GM19025 (cell line): ENCODE measurements around the gene KCNIP4.

ENCODE experiments used
- ATAC-seq: cut with Tn5 transposase; IDR thresholded peaks from one replicate; pipeline ENCODE4 v1.9.1; 2021; ENCODE audit warnings: mild to moderate bottlenecking, low read depth, moderate library complexity; ENCODE audit not compliant: unreplicated experiment

The KCNIP4 gene

GRCh38 chr4:21271439-21272052, 677.0 kb downstream of the KCNIP4 start:
- ATAC-seq: no peak

GRCh38 chr4:21248331-21248730, 700.2 kb downstream of the KCNIP4 start:
- ATAC-seq: no peak

GRCh38 chr4:21242163-21242562, 706.4 kb downstream of the KCNIP4 start:
- ATAC-seq: no peak

GRCh38 chr4:21226637-21227538, 721.7 kb downstream of the KCNIP4 start:
- ATAC-seq: no peak

GRCh38 chr4:21211846-21212245, 736.7 kb downstream of the KCNIP4 start:
- no peak for ATAC-seq

- no peak for ATAC-seq
These were observed 738.7 kb downstream of the KCNIP4 start for GRCh38 chr4:21209860-21210259.

GRCh38 chr4:21205821-21206531, 742.6 kb downstream of the KCNIP4 start:
- ATAC-seq: no peak

GRCh38 chr4:21203416-21203815, 745.2 kb downstream of the KCNIP4 start:
- ATAC-seq: no peak

- ATAC-seq: no peak
These were observed 745.6 kb downstream of the KCNIP4 start for GRCh38 chr4:21202959-21203358.

- ATAC-seq: no peak
These were observed 749.9 kb downstream of the KCNIP4 start for GRCh38 chr4:21198683-21199082.

GRCh38 chr4:21195682-21196081, 752.9 kb downstream of the KCNIP4 start:
- ATAC-seq: no peak

GRCh38 chr4:21192367-21192766, 756.2 kb downstream of the KCNIP4 start:
- ATAC-seq: no peak

- ATAC-seq: no peak
These were observed 757.3 kb downstream of the KCNIP4 start for GRCh38 chr4:21191317-21191716.

- ATAC-seq: no peak
These were observed 763.8 kb downstream of the KCNIP4 start for GRCh38 chr4:21184788-21185187.

GRCh38 chr4:21181716-21182115, 766.9 kb downstream of the KCNIP4 start:
- ATAC-seq: no peak

- no peak for ATAC-seq
These were observed 770.7 kb downstream of the KCNIP4 start for GRCh38 chr4:21177871-21178270.

GRCh38 chr4:21177092-21177491, 771.5 kb downstream of the KCNIP4 start:
- no peak for ATAC-seq

GRCh38 chr4:21167711-21168110, 780.9 kb downstream of the KCNIP4 start:
- ATAC-seq: no peak

GRCh38 chr4:21155367-21155766, 793.2 kb downstream of the KCNIP4 start:
- no peak for ATAC-seq

GRCh38 chr4:21139327-21139726, 809.2 kb downstream of the KCNIP4 start:
- no peak for ATAC-seq

GRCh38 chr4:21136051-21136630, 812.4 kb downstream of the KCNIP4 start:
- ATAC-seq: no peak
